Stimulated activated CD8-positive, alpha-beta memory T cell treated with anti-CD3 and anti-CD28 coated beads, Interleukin-7, amount 100 ng/mL, for 1 hour (primary cell): ENCODE measurements around the gene MYLK4.

Experiments used
- DNase-seq, 2 donors: peaks; one replicate each; pipeline ENCODE4 v3.0.0-alpha.2; 2020; ENCODE audit warnings: low read depth in 2 of 2

MYLK4 gene

GRCh38 chr6:2756687-2757224 is 6.0 kb upstream of the MYLK4 start:
- no peak for DNase-seq

- DNase-seq: no peak
Observed at GRCh38 chr6:2756241-2756640, 5.5 kb upstream of the MYLK4 start.

GRCh38 chr6:2755456-2755855 is 4.7 kb upstream of the MYLK4 start:
- no peak for DNase-seq

- no peak for DNase-seq
Observed at GRCh38 chr6:2754911-2755310, 4.2 kb upstream of the MYLK4 start.

GRCh38 chr6:2754393-2754792 is 3.7 kb upstream of the MYLK4 start:
- DNase-seq: no peak

GRCh38 chr6:2753743-2754142 is 3.0 kb upstream of the MYLK4 start:
- DNase-seq: no peak

- DNase-seq: no peak
Observed at GRCh38 chr6:2753110-2753489, 2.4 kb upstream of the MYLK4 start.

- DNase-seq: no peak
Observed at GRCh38 chr6:2752477-2753109, 1.9 kb upstream of the MYLK4 start.

GRCh38 chr6:2751871-2752270 is 1.1 kb upstream of the MYLK4 start:
- DNase-seq: no peak

- peak; percentile 26 to 55 for DNase-seq
Observed at GRCh38 chr6:2749969-2750600, 637 bp downstream of the MYLK4 start.

- no peak for DNase-seq
Observed at GRCh38 chr6:2748183-2748582, 2.5 kb downstream of the MYLK4 start.

- DNase-seq: no peak
Observed at GRCh38 chr6:2746557-2747061, 4.1 kb downstream of the MYLK4 start.

- DNase-seq: no peak
Observed at GRCh38 chr6:2745246-2745645, 5.5 kb downstream of the MYLK4 start.

GRCh38 chr6:2744778-2745177 is 5.9 kb downstream of the MYLK4 start:
- no peak for DNase-seq

- no peak for DNase-seq
Observed at GRCh38 chr6:2744209-2744771, 6.4 kb downstream of the MYLK4 start.

- DNase-seq: no peak
Observed at GRCh38 chr6:2743280-2744208, 7.2 kb downstream of the MYLK4 start.

GRCh38 chr6:2741756-2742155 is 9.0 kb downstream of the MYLK4 start:
- no peak for DNase-seq

- no peak for DNase-seq
Observed at GRCh38 chr6:2740581-2740980, 10.1 kb downstream of the MYLK4 start.

GRCh38 chr6:2739335-2739734 is 11.4 kb downstream of the MYLK4 start:
- DNase-seq: no peak

- peak; percentile 17 to 22 for DNase-seq
Observed at GRCh38 chr6:2738373-2738979, 12.2 kb downstream of the MYLK4 start.

GRCh38 chr6:2737885-2738284 is 12.8 kb downstream of the MYLK4 start:
- DNase-seq: no peak
